GM21447 (cell line): ENCODE results near the gene AKT1.
"Not testable (repeated sequence)": the region's sequence is repeated elsewhere in the genome, so short reads cannot be mapped to it uniquely, and the experiment has no call there.

Source experiments
- ATAC-seq: cut with Tn5 transposase; IDR thresholded peaks from one replicate; pipeline ENCODE4 v1.9.1; 2021; ENCODE audit not compliant: unreplicated experiment

AKT1 gene

GRCh38 chr14:104819361-104819781 is 23.8 kb upstream of the AKT1 start:
- ATAC-seq = no peak

GRCh38 chr14:104818714-104819161 is 23.2 kb upstream of the AKT1 start:
- ATAC-seq = no peak

- no peak for ATAC-seq
Measured at GRCh38 chr14:104817930-104818713, 22.6 kb upstream of the AKT1 start.

DNA sequence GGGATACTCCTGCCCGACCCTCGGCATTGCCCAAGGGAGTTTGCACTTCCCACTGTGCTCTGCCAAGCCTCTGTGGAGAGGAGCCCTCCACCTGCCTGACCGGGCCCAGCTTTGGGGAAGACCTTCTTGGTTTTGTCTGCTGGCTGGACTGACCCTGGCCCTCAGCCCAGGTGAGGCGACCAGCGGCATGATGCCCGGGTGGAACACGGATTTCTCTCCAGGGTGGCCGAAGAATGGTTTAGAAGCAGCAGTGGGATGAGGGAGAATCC is 21.0 kb upstream of the AKT1 start:
- no peak for ATAC-seq

GRCh38 chr14:104814701-104815100 is 19.2 kb upstream of the AKT1 start:
- ATAC-seq = not testable (repeated sequence)

GRCh38 chr14:104813286-104813685 is 17.7 kb upstream of the AKT1 start:
- ATAC-seq = no peak

GRCh38 chr14:104810316-104810715 is 14.8 kb upstream of the AKT1 start:
- ATAC-seq = no peak

DNA sequence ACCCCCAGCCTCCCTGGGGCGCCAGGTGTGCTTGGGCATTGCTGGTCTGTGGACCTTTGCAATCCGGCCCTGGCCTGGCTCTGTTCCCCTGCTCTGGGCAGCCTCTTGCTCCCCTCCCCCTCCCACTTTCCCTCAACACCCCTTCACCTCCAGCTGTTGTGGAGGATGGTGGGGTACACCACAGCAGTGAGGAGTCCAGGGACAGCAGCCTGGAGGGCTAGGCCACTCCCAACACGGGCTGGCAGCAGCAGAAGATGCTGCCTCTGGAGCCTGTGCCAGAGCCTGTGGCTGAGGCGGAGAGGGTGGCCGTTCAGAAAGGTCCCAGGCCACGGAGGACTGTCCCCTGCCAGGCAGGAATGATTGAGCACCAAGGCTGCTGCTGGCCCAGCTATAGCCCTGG is 12.9 kb upstream of the AKT1 start:
- ATAC-seq = no peak

GRCh38 chr14:104806625-104807465 is 11.3 kb upstream of the AKT1 start:
- no peak for ATAC-seq

- ATAC-seq = no peak
Measured at GRCh38 chr14:104805941-104806624, 10.5 kb upstream of the AKT1 start.

DNA sequence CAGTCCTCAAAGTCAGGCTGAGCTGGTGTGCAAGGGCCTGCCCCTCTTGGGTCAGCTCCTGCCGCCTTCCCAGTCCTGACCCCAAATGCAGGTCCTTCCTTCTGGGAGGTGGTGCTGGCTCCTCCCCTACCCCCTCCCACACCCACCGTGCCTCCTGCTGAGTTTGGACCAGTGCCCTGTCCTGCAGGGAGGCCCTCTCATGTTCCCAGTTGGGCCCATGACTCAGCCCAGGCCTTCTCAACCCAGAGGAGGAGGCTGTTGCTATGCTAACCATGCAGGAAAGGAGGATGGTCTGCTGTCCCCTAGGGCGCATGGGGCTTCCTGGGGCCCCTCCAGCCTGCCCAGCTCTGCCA is 9.8 kb upstream of the AKT1 start:
- no peak for ATAC-seq

- ATAC-seq = no peak
Measured at GRCh38 chr14:104804481-104805325, 9.2 kb upstream of the AKT1 start.

DNA sequence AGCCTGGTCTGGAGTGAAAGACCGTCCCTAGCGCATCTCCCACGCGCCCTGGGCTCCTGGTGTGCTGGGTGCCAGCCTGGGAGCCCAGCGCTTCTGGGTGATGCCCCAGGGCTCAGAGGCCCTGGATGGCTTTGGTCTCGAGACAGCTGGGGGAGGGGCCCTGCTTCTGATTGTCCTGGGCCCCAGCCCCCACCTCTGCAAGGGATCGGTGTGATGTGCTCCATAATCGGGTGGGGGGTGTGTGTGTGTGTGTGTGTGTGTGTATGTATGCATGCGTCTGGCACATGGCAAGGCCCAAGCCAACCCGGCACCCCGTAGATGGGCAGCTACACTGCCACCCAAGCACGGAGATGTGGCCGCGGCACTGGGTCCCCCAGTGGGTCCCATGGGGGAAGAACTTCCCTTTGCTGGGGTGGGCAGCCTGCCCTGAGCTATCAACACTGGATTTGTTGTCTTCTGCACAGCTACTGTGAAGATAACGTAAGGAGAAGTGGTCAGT is 8.4 kb upstream of the AKT1 start:
- ATAC-seq = no peak

- ATAC-seq = no peak
Measured at GRCh38 chr14:104803280-104803911, 7.8 kb upstream of the AKT1 start.

DNA sequence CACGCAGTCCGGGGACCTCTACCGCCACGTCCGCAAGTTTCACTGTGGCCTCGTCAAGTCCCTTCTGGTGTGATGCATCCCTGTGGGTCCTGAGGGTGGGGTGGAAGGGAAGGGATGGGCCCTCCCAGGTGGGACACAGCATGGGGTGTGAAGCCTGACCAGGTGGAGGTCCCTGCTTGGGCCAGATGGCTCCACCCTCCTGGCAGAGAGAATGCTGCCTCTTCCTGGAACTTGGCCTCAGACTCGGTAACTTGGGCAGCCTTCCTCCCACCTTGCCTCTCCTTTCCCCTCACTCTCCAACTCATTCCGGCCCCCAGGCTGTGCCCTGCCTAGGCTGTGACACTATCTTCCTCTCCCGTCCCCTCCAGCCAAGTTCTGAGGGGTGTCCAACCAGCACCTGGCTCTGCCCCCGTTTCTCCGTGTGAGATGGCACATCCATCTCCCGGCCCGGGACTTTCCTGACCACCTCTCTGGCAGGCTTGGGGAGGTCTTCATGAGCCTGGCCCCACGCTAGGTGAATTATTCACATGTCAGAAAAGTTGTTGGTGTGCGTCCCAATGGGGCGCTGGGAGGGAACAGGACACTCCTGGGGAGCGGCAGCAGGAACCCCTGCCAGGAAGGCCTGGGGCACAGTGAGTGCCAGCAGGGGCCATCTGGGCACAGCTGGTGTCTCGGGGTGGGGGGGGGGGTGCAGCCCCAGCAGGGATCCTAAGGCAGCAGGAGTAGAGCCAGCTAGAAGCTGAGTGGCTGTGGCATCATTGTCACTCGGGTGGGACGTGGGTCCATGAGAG is 7.0 kb upstream of the AKT1 start:
- no peak for ATAC-seq

DNA sequence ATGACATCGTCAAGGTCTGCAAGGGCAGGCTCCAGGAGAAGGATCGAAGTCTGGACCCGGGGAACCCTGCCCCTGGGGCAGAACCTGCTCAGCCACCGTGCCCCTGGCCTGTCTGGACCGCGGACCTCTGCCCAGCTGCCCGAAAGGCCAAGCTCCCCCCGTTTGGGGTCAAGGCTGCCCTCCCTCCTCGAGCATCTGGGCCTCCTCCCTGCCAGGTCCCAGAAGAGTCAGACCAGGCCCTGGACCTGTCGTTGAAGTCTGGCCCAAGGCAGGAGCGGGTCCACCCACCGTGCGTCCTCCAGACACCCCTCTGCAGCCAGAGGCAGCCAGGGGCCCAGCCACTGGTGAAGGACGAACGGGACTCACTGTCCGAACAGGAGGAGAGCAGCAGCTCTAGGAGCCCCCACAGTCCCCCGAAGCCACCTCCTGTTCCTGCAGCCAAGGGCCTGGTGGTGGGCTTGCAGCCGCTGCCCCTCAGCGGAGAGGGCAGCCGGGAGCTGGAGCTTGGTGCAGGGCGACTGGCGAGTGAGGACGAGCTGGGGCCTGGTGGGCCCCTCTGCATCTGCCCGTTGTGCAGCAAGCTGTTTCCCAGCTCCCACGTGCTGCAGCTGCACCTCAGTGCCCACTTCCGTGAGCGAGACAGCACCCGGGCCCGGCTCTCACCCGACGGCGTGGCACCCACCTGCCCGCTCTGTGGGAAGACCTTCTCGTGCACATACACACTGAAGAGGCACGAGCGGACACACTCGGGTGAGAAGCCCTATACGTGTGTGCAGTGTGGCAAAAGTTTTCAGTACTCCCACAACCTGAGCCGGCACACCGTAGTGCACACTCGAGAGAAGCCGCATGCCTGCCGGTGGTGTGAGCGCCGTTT is 6.2 kb upstream of the AKT1 start:
- no peak for ATAC-seq

DNA sequence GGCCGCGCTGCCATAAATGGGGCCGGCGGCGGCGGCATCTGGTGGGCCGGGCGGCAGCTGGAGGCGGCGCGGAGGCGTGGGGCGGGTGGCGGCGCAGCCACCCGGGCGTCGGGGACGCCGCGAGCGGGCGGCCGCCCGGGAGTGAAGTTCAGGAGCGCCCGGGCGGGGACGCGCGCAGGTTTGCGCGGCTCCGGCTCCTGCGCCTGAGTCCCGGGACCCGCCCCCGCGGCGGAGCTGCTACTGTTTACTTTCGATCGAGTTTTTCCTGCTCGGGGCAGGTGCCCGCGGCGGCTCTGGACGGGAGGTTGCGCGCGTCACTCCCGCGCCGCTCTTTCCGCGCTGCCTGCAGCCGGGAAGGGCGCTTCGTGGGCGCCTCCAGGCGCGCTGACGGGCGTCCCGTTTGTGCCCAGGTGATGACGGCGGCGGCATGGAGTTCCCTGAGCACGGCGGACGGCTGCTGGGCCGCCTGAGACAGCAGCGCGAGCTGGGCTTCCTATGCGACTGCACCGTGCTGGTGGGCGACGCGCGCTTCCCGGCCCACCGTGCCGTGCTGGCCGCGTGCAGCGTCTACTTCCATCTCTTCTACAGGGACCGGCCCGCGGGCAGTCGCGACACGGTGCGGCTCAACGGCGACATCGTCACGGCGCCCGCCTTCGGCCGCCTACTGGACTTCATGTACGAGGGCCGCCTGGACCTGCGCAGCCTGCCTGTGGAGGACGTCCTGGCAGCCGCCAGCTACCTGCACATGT is 5.4 kb upstream of the AKT1 start, which contains the start of gene ZBTB42:
Gene ZBTB42, plus strand, starts transcription at position 331 of the 749 bp plus-strand sequence. Its CDS starts 97 bp downstream, at position 428.
- ATAC-seq = peak; percentile 48
